Suprapubic skin (tissue), 4 donors: Measurements from ENCODE around the gene PAX7. TPM values are rescaled to one million over a fixed set of nuclear protein-coding genes. Genes with fewer than 3 reads are reported as not detected.
"Not testable (repeated sequence)": the region's sequence is repeated elsewhere in the genome, so short reads cannot be mapped to it uniquely, and the experiment has no call there.

Source experiments
- DNase-seq, 2 donors: peaks; one replicate each; pipeline ENCODE4 v3.0.0-alpha.2; 2019; ENCODE audit warnings: low spot score in 2 of 2
- H3K27ac ChIP-seq: fragments of 200-600 bp; sonication (generic); one replicate; pipeline ENCODE4 v1.5.1; 2019
- H3K27me3 ChIP-seq: fragments of 200-600 bp; sonication (generic); one replicate; pipeline ENCODE4 v1.5.1; 2019
- H3K36me3 ChIP-seq: fragments of 200-600 bp; sonication (generic); one replicate; pipeline ENCODE4 v1.5.1; 2019
- H3K4me1 ChIP-seq: fragments of 200-600 bp; sonication (generic); one replicate; pipeline ENCODE4 v1.5.1; 2019
- H3K4me3 ChIP-seq: fragments of 200-600 bp; sonication (generic); one replicate; pipeline ENCODE4 v1.5.1; 2019; ENCODE audit warnings: mild to moderate bottlenecking
- H3K9me3 ChIP-seq: fragments of 200-600 bp; sonication (generic); one replicate; pipeline ENCODE4 v1.5.1; 2019
- CTCF ChIP-seq, 2 donors: fragments of 200-600 bp in 1 of 2; fragments of 450-650 bp in 1 of 2; sonication (generic) in 1 of 2; IDR thresholded peaks; one replicate each; pipeline ENCODE4 v1.5.1; 2016 to 2019; ENCODE audit warnings: antibody characterized with exemption in 2 of 2, mild to moderate bottlenecking in 1 of 2, moderate library complexity in 1 of 2
- EP300 ChIP-seq: sonication (generic); formaldehyde crosslinking; IDR thresholded peaks from one replicate; pipeline ENCODE4 v1.6.1; 2017; ENCODE audit warnings: antibody characterized with exemption
- POLR2A ChIP-seq, 2 donors: fragments of 450-650 bp; IDR thresholded peaks; one replicate each; pipeline ENCODE4 v1.6.1; 2017; ENCODE audit warnings: antibody characterized with exemption in 2 of 2, mild to moderate bottlenecking in 2 of 2, moderate library complexity in 2 of 2
- POLR2AphosphoS5 ChIP-seq, 3 donors: sonication (generic); formaldehyde crosslinking; IDR thresholded peaks; one replicate each; pipeline ENCODE4 v1.6.1; 2017; ENCODE audit warnings: antibody characterized with exemption in 3 of 3
- WGBS: methylation state at CpG from one replicate; pipeline ENCODE4 v1.1.5; 2018; 5-methylcytosine and 5-hydroxymethylcytosine counted together
- total RNA-seq, 4 donors: library from RNA; depleted of rRNA; stranded (reverse); fragments of >200 nt; gene quantifications; one replicate each; pipeline ENCODE4 v1.1.0, GENCODE V29; 2016

The PAX7 gene
- total RNA-seq, 4 donors from 2014 or later = 0.08 TPM; not detected in 3

- no peak overlapping the region for H3K4me3 ChIP-seq
- no peaks in the 10 kb centered on the region for H3K36me3 ChIP-seq
- WGBS = 94% methylated on average over 3 of the region's 3 CpGs
- no peak for DNase-seq
- no peak for TF ChIP-seq EP300
- no peak for TF ChIP-seq POLR2AphosphoS5 (IDR thresholded peaks at IDR 0.05)
- no peak for TF ChIP-seq POLR2A (IDR thresholded peaks at IDR 0.05)
- no peak for TF ChIP-seq CTCF (IDR thresholded peaks at IDR 0.05)
- peaks cover 67% of the 10 kb centered on the region for H3K27me3 ChIP-seq
- H3K9me3 ChIP-seq = no peaks in the 10 kb centered on the region
- no peak overlapping the region for H3K27ac ChIP-seq
- no peaks in the 10 kb centered on the region for H3K4me1 ChIP-seq
These were observed 108.0 kb downstream of the PAX7 start for GRCh38 chr1:18738617-18739016.

GRCh38 chr1:18739408-18739807 lies 108.8 kb downstream of the PAX7 start:
- peaks cover 61% of the 10 kb centered on the region for H3K27me3 ChIP-seq

GRCh38 chr1:18739897-18740296 lies 109.3 kb downstream of the PAX7 start:
- Histone ChIP-seq H3K4me1 (no peaks in the 10 kb centered on the region), H3K9me3 (no peaks in the 10 kb centered on the region), H3K27me3 (peaks cover 59% of the 10 kb centered on the region), H3K4me3 (no peak overlapping the region), H3K36me3 (no peaks in the 10 kb centered on the region), H3K27ac (no peak overlapping the region)
- no peak for TF ChIP-seq POLR2A (IDR thresholded peaks at IDR 0.05)
- no peak for TF ChIP-seq CTCF (IDR thresholded peaks at IDR 0.05)
- TF ChIP-seq POLR2AphosphoS5 (IDR thresholded peaks at IDR 0.05) = no peak
- no peak for TF ChIP-seq EP300
- no peak for DNase-seq
- WGBS = 73% methylated on average over 15 of the region's 15 CpGs

More at GRCh38 chr1:18739408-18739807, 108.8 kb downstream of the PAX7 start:
- no peak for DNase-seq
- Histone ChIP-seq H3K27ac (no peak overlapping the region), H3K4me1 (no peaks in the 10 kb centered on the region), H3K4me3 (no peak overlapping the region), H3K36me3 (no peaks in the 10 kb centered on the region), H3K9me3 (no peaks in the 10 kb centered on the region)
- TF ChIP-seq POLR2AphosphoS5 (IDR thresholded peaks at IDR 0.05) (no peak), EP300 (no peak), POLR2A (IDR thresholded peaks at IDR 0.05) (no peak)
- WGBS = 78% methylated on average over 6 of the region's 6 CpGs

GRCh38 chr1:18740617-18741016 lies 110.0 kb downstream of the PAX7 start:
- Histone ChIP-seq H3K27me3 (peaks cover 59% of the 10 kb centered on the region), H3K27ac (no peak overlapping the region), H3K9me3 (no peaks in the 10 kb centered on the region), H3K4me1 (no peaks in the 10 kb centered on the region), H3K4me3 (no peak overlapping the region), H3K36me3 (no peaks in the 10 kb centered on the region)
- TF ChIP-seq POLR2A (IDR thresholded peaks at IDR 0.05) = no peak
- TF ChIP-seq POLR2AphosphoS5 (IDR thresholded peaks at IDR 0.05) = no peak
- TF ChIP-seq CTCF (IDR thresholded peaks at IDR 0.05) = no peak
- TF ChIP-seq EP300 = no peak
- 74% methylated on average over 1 of the region's 1 CpG for WGBS
- DNase-seq = no peak

GRCh38 chr1:18743233-18743632 lies 112.6 kb downstream of the PAX7 start:
- Histone ChIP-seq H3K4me3 (no peak overlapping the region), H3K4me1 (no peaks in the 10 kb centered on the region), H3K36me3 (no peaks in the 10 kb centered on the region), H3K9me3 (no peaks in the 10 kb centered on the region), H3K27me3 (peaks cover 68% of the 10 kb centered on the region), H3K27ac (no peak overlapping the region)
- TF ChIP-seq POLR2A (IDR thresholded peaks at IDR 0.05) (no peak), EP300 (no peak), POLR2AphosphoS5 (IDR thresholded peaks at IDR 0.05) (no peak), CTCF (IDR thresholded peaks at IDR 0.05) (no peak)
- 53% methylated on average over 7 of the region's 7 CpGs for WGBS
- no peak for DNase-seq

GRCh38 chr1:18744381-18744780 lies 113.7 kb downstream of the PAX7 start:
- WGBS = 67% methylated on average over 1 of the region's 1 CpG
- DNase-seq = not testable (repeated sequence)
- peaks cover 66% of the 10 kb centered on the region for H3K27me3 ChIP-seq

More at GRCh38 chr1:18744381-18744780, 113.7 kb downstream of the PAX7 start:
- H3K9me3 ChIP-seq, H3K4me1 ChIP-seq, H3K4me3 ChIP-seq, H3K36me3 ChIP-seq, H3K27ac ChIP-seq: not testable (repeated sequence)
